IMR-90 (cell line): ENCODE data around the gene TMF1. TPM values are rescaled to one million over a fixed set of nuclear protein-coding genes. Genes with fewer than 3 reads are reported as not detected.

ENCODE experiments used
- ATAC-seq: fragments of 200-7000 bp; cut with Tn5 transposase; 2 replicates; pipeline ENCODE4 v1.9.1; 2020; ENCODE audit warnings: low read depth, mild to moderate bottlenecking, moderate library complexity
- BruUV-seq: library from RNA; stranded (reverse); fragments of 400-500 nt; replicated peaks from 2 replicates; lab custom pipeline; 2021; lab: Mats Ljungman, UMichigan
- CTCF ChIA-PET: fragments of 300-600 bp; formaldehyde crosslinking; extraction: SDS; loops from one replicate; lab custom pipeline; 2021; ENCODE audit warnings: antibody characterized with exemption; lab: Yijun Ruan, JAX
- POLR2A ChIA-PET: fragments of 300-600 bp; sonication (Branson Sonifier 250); formaldehyde crosslinking; loops from one replicate; lab custom pipeline; 2022; ENCODE audit warnings: antibody characterized with exemption; ENCODE audit not compliant: unreplicated experiment; lab: Charles Lee
- DNase-seq: peaks from one replicate; pipeline ENCODE4 v3.0.0; 2013
- H2AFZ ChIP-seq: replicated peaks from 2 replicates; pipeline ENCODE3; 2013; ENCODE audit warnings: low read length, mild to moderate bottlenecking; ENCODE audit not compliant: poor library complexity
- H2AK5ac ChIP-seq: 2 replicates; pipeline ENCODE4 v1.6.1; 2013; ENCODE audit warnings: low read depth, low read length, inconsistent platforms
- H2AK9ac ChIP-seq: replicated peaks from 2 replicates; pipeline ENCODE3; 2013; ENCODE audit warnings: mild to moderate bottlenecking, low read depth, low read length, moderate library complexity; ENCODE audit not compliant: poor library complexity
- H2BK120ac ChIP-seq: 2 replicates; pipeline ENCODE4 v1.6.1; 2013; ENCODE audit warnings: low read depth, low read length, inconsistent platforms
- H2BK15ac ChIP-seq: 3 replicates; pipeline ENCODE4 v1.6.1; 2013; ENCODE audit warnings: low read depth, low read length, inconsistent platforms
- H2BK20ac ChIP-seq: 2 replicates; pipeline ENCODE4 v1.6.1; 2013; ENCODE audit warnings: low read depth, mild to moderate bottlenecking, inconsistent platforms, low read length, moderate library complexity
- H2BK5ac ChIP-seq: 2 replicates; pipeline ENCODE4 v1.6.1; 2013; ENCODE audit warnings: mild to moderate bottlenecking, low read depth, low read length, inconsistent platforms; ENCODE audit not compliant: poor library complexity, severe bottlenecking
- H3K14ac ChIP-seq: replicated peaks from 2 replicates; pipeline ENCODE4 v1.6.1; 2013; ENCODE audit warnings: low read depth, low read length, inconsistent platforms
- H3K18ac ChIP-seq: 2 replicates; pipeline ENCODE4 v1.6.1; 2013; ENCODE audit warnings: low read depth, low read length, control low read depth
- H3K23ac ChIP-seq: 2 replicates; pipeline ENCODE4 v1.6.1; 2013; ENCODE audit warnings: low read depth, low read length, inconsistent platforms
- H3K27ac ChIP-seq: 2 replicates; pipeline ENCODE4 v1.5.1; 2013; ENCODE audit warnings: mild to moderate bottlenecking, control low read depth, low read length; ENCODE audit not compliant: insufficient read depth
- H3K27me3 ChIP-seq: 2 replicates; pipeline ENCODE4 v1.6.1; 2013; ENCODE audit warnings: low read length; ENCODE audit not compliant: control insufficient read depth, insufficient read depth
- H3K36me3 ChIP-seq: 2 replicates; pipeline ENCODE4 v1.6.1; 2013; ENCODE audit warnings: low read length, mixed read lengths; ENCODE audit not compliant: control insufficient read depth, insufficient read depth
- H3K4ac ChIP-seq: 2 replicates; pipeline ENCODE4 v1.6.1; 2013; ENCODE audit warnings: low read depth, low read length, inconsistent platforms
- H3K4me1 ChIP-seq: 2 replicates; pipeline ENCODE4 v1.6.1; 2013; ENCODE audit warnings: low read length, mixed read lengths; ENCODE audit not compliant: control insufficient read depth, insufficient read depth
- H3K4me2 ChIP-seq: 2 replicates; pipeline ENCODE4 v1.6.1; 2013; ENCODE audit warnings: low read depth, mild to moderate bottlenecking, control low read depth, low read length, moderate library complexity
- H3K4me3 ChIP-seq: 2 replicates; pipeline ENCODE4 v1.5.1; 2013; ENCODE audit warnings: low read depth, mild to moderate bottlenecking, control low read depth, low read length, moderate library complexity; ENCODE audit not compliant: insufficient read depth
- H3K56ac ChIP-seq: 2 replicates; pipeline ENCODE4 v1.6.1; 2013; ENCODE audit warnings: low read length, inconsistent platforms; ENCODE audit not compliant: insufficient read depth; ENCODE audit errors: extremely low read depth
- H3K79me1 ChIP-seq, 2 experiments: 2 replicates each; pipeline ENCODE4 v1.6.1; 2013; ENCODE audit warnings: low read length in 2 of 2, inconsistent platforms in 1 of 2, low read depth in 1 of 2
- H3K9ac ChIP-seq: 2 replicates; pipeline ENCODE4 v1.6.1; 2013; ENCODE audit warnings: low read depth, low read length, control low read depth
- H3K9me1 ChIP-seq: 2 replicates; pipeline ENCODE4 v1.6.1; 2013; ENCODE audit warnings: low read length, inconsistent platforms; ENCODE audit not compliant: insufficient read depth
- H3K9me3 ChIP-seq: 2 replicates; pipeline ENCODE4 v1.6.1; 2013; ENCODE audit warnings: low read length; ENCODE audit not compliant: control insufficient read depth, insufficient read depth
- H4K20me1 ChIP-seq: 2 replicates; pipeline ENCODE4 v1.6.1; 2013; ENCODE audit warnings: low read length, inconsistent platforms; ENCODE audit not compliant: insufficient read depth
- H4K5ac ChIP-seq: 2 replicates; pipeline ENCODE4 v1.6.1; 2013; ENCODE audit warnings: mild to moderate bottlenecking, low read depth, low read length, control low read depth
- H4K8ac ChIP-seq, 2 experiments: 2 replicates each; pipeline ENCODE4 v1.6.1; 2013; ENCODE audit warnings: low read depth in 2 of 2, low read length in 2 of 2, control low read depth in 1 of 2, inconsistent platforms in 1 of 2
- H4K91ac ChIP-seq: 2 replicates; pipeline ENCODE4 v1.6.1; 2013; ENCODE audit warnings: low read depth, low read length, inconsistent platforms; ENCODE audit not compliant: insufficient read depth
- BHLHE40 ChIP-seq: fragments of 150-350 bp; IDR thresholded peaks from 2 replicates; pipeline ENCODE4 v1.6.1; 2016; ENCODE audit warnings: mild to moderate bottlenecking, low read depth, low read length
- CEBPB ChIP-seq: IDR thresholded peaks from 2 replicates; pipeline ENCODE4 v1.6.1; 2012; ENCODE audit warnings: low read depth, low read length, improper control_type of control experiment
- CHD1 ChIP-seq: IDR thresholded peaks from 2 replicates; pipeline ENCODE4 v1.6.1; 2012; ENCODE audit warnings: low read depth, low read length, improper control_type of control experiment
- FOS ChIP-seq: fragments of 150-350 bp; IDR thresholded peaks from 2 replicates; pipeline ENCODE4 v1.6.1; 2016; ENCODE audit warnings: low read depth, low read length
- MAFK ChIP-seq: IDR thresholded peaks from 2 replicates; pipeline ENCODE4 v1.6.1; 2012; ENCODE audit warnings: low read depth, low read length, improper control_type of control experiment
- MAZ ChIP-seq: IDR thresholded peaks from 2 replicates; pipeline ENCODE4 v1.6.1; 2012; ENCODE audit warnings: low read depth, mild to moderate bottlenecking, low read length, improper control_type of control experiment, moderate library complexity, borderline replicate concordance
- MXI1 ChIP-seq: IDR thresholded peaks from 2 replicates; pipeline ENCODE4 v1.6.1; 2012; ENCODE audit warnings: low read depth, mild to moderate bottlenecking, low read length, moderate library complexity, borderline replicate concordance
- NFE2L2 ChIP-seq: fragments of 150-350 bp; IDR thresholded peaks from 2 replicates; pipeline ENCODE4 v1.6.1; 2016; ENCODE audit warnings: low read depth, mild to moderate bottlenecking, low read length
- POLR2A ChIP-seq: IDR thresholded peaks from 2 replicates; pipeline ENCODE4 v1.6.1; 2012; ENCODE audit warnings: mild to moderate bottlenecking, low read depth, low read length
- RAD21 ChIP-seq: IDR thresholded peaks from 2 replicates; pipeline ENCODE4 v1.6.1; 2012; ENCODE audit warnings: low read length, improper control_type of control experiment
- RCOR1 ChIP-seq: IDR thresholded peaks from 2 replicates; pipeline ENCODE4 v1.6.1; 2012; ENCODE audit warnings: mild to moderate bottlenecking, low read length, improper control_type of control experiment; ENCODE audit not compliant: insufficient replicate concordance
- RFX5 ChIP-seq: IDR thresholded peaks from 2 replicates; pipeline ENCODE4 v1.8.0; 2012; ENCODE audit warnings: low read depth, mild to moderate bottlenecking, low read length, moderate library complexity
- SMC3 ChIP-seq: fragments of 150-350 bp; IDR thresholded peaks from 2 replicates; pipeline ENCODE4 v1.6.1; 2016; ENCODE audit warnings: low read depth, mild to moderate bottlenecking, antibody characterized with exemption, low read length, moderate library complexity
- WGBS, 2 experiments: methylation state at CpG; one replicate each; pipeline versions ENCODE4 v1.1.5 to v1.1.7; 2013; ENCODE audit warnings: missing lambda C conversion rate in 2 of 2; ENCODE audit not compliant: insufficient read length in 1 of 2; ENCODE audit errors: extremely low coverage in 2 of 2; 5-methylcytosine and 5-hydroxymethylcytosine counted together
- dilution Hi-C: fragments of 300-500 bp; cut with HindIII; formaldehyde crosslinking; loops from one replicate; pipeline ENCODE4 v1.14.3; 2018; ENCODE audit warnings: low sequenced_read_pairs; ENCODE audit not compliant: unreplicated experiment
- in situ Hi-C: fragments of 300-500 bp; cut with MboI; formaldehyde crosslinking; loops from 3 replicates; pipeline ENCODE4 v1.14.3; 2019; ENCODE audit warnings: low sequenced_read_pairs, inconsistent platforms, mixed read lengths
- intact Hi-C: fragments of 100-400 bp; cut with micrococcal nuclease; formaldehyde crosslinking; loops from 2 replicates; pipeline ENCODE4 v1.10.0; 2022
- polyA plus RNA-seq, 3 experiments: library from polyadenylated mRNA; depleted of rRNA; stranded (reverse); fragments of >200 nt; gene quantifications; 2 replicates each; pipeline ENCODE4 v1.2.3, GENCODE V29; 2012; ENCODE audit warnings: low replicate concordance in 1 of 3
- total RNA-seq: library from RNA; depleted of rRNA; stranded (reverse); fragments of >200 nt; gene quantifications from 2 replicates; pipeline ENCODE4 v1.2.3, GENCODE V29; 2012
- TF ChIP-seq, protein P1 (sequence below): fragments of 150-350 bp; IDR thresholded peaks from 2 replicates; pipeline ENCODE4 v1.6.1; 2016; ENCODE audit warnings: low read depth, mild to moderate bottlenecking, low read length, moderate library complexity, borderline replicate concordance
- TF ChIP-seq, protein P2 (sequence below): fragments of 150-350 bp; IDR thresholded peaks from 2 replicates; pipeline ENCODE4 v1.6.1; 2017; ENCODE audit warnings: mild to moderate bottlenecking, antibody characterized with exemption, low read length, low read depth
- TF ChIP-seq, protein P3 (sequence below): conservative IDR thresholded peaks from 2 replicates; pipeline ENCODE4 v1.5.1; 2012; ENCODE audit warnings: mild to moderate bottlenecking, low read depth, low read length, improper control_type of control experiment

Gene TMF1
- total and polyA plus RNA-seq, 2 of the 4 experiments (the other 2 are of a cell fraction) = 12.4 to 39.1 TPM

- Histone ChIP-seq H3K9ac (no peak overlapping the region), H3K4me2 (no peak overlapping the region)
- dilution Hi-C loops = no loop called here
Measured at GRCh38 chr3:69032142-69032541, 20.0 kb downstream of the TMF1 start.

More at GRCh38 chr3:69032142-69032541, 20.0 kb downstream of the TMF1 start:
- Histone ChIP-seq H2AFZ (no peak overlapping the region), H3K9me3 (no peaks in the 10 kb centered on the region), H4K91ac (no peak overlapping the region), H2AK9ac (no peak overlapping the region), H3K14ac (no peak overlapping the region), H2BK20ac (no peak overlapping the region), H3K23ac (no peak overlapping the region), H2BK5ac (no peak overlapping the region), H3K56ac (no peak overlapping the region), H3K4me3 (no peak overlapping the region), H4K20me1 (no peaks in the 10 kb centered on the region; the same call in 1 of the 2 replicates), H4K5ac (no peak overlapping the region), H3K27me3 (no peaks in the 10 kb centered on the region), H3K36me3 (peaks cover 32% of the 10 kb centered on the region), H2AK5ac (no peak overlapping the region), H2BK15ac (no peak overlapping the region), H3K18ac (no peak overlapping the region), H3K4me1 (no peaks in the 10 kb centered on the region), H3K79me1 (peaks cover 6 to 10% of the 10 kb centered on the region in 2 experiments), H3K4ac (no peak overlapping the region), H4K8ac (no peak overlapping the region), H2BK120ac (no peak overlapping the region), H3K27ac (no peak overlapping the region), H3K9me1 (no peaks in the 10 kb centered on the region)
- no peak for TF ChIP-seq RCOR1
- TF ChIP-seq FOS = no peak
- TF ChIP-seq CHD1 = no peak
- TF ChIP-seq, protein P1, sequence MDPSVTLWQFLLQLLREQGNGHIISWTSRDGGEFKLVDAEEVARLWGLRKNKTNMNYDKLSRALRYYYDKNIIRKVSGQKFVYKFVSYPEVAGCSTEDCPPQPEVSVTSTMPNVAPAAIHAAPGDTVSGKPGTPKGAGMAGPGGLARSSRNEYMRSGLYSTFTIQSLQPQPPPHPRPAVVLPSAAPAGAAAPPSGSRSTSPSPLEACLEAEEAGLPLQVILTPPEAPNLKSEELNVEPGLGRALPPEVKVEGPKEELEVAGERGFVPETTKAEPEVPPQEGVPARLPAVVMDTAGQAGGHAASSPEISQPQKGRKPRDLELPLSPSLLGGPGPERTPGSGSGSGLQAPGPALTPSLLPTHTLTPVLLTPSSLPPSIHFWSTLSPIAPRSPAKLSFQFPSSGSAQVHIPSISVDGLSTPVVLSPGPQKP = no peak
- no peak for TF ChIP-seq MAFK
- no peak for TF ChIP-seq RFX5
- TF ChIP-seq, protein P2, sequence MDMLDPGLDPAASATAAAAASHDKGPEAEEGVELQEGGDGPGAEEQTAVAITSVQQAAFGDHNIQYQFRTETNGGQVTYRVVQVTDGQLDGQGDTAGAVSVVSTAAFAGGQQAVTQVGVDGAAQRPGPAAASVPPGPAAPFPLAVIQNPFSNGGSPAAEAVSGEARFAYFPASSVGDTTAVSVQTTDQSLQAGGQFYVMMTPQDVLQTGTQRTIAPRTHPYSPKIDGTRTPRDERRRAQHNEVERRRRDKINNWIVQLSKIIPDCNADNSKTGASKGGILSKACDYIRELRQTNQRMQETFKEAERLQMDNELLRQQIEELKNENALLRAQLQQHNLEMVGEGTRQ = no peak
- no peak for TF ChIP-seq POLR2A
- TF ChIP-seq RAD21 = no peak
- TF ChIP-seq CEBPB = no peak
- TF ChIP-seq NFE2L2 = no peak
- no peak for TF ChIP-seq BHLHE40
- TF ChIP-seq, protein P3, sequence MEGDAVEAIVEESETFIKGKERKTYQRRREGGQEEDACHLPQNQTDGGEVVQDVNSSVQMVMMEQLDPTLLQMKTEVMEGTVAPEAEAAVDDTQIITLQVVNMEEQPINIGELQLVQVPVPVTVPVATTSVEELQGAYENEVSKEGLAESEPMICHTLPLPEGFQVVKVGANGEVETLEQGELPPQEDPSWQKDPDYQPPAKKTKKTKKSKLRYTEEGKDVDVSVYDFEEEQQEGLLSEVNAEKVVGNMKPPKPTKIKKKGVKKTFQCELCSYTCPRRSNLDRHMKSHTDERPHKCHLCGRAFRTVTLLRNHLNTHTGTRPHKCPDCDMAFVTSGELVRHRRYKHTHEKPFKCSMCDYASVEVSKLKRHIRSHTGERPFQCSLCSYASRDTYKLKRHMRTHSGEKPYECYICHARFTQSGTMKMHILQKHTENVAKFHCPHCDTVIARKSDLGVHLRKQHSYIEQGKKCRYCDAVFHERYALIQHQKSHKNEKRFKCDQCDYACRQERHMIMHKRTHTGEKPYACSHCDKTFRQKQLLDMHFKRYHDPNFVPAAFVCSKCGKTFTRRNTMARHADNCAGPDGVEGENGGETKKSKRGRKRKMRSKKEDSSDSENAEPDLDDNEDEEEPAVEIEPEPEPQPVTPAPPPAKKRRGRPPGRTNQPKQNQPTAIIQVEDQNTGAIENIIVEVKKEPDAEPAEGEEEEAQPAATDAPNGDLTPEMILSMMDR = no peak
- no peak for TF ChIP-seq MAZ
- TF ChIP-seq SMC3 = no peak
- no peak for TF ChIP-seq MXI1
- ChIA-PET POLR2A (no interaction called here), CTCF (interaction anchor here (0.7 kb wide), 1 partner anchor 755 kb away, joined by 4 read pairs; no protein-coding TSS in a partner anchor)
- in situ Hi-C loops (no loop called here), intact Hi-C loops (loop anchor here (5.0 kb wide), 1 partner anchor 45 kb away; no protein-coding TSS in a partner anchor)
- WGBS, 2 experiments = no CpG with 5 or more reads among the region's 2 CpGs
- ATAC-seq (peak; percentile 65), DNase-seq (peak; percentile 71)
- BruUV-seq = no TSS peak
